HG03520 (cell line): ENCODE data around the gene ADPRH.
A peak's percentile ranks its signal among the peaks of the same experiment; 100 is the strongest.

Experiments
- ATAC-seq: cut with Tn5 transposase; IDR thresholded peaks from one replicate; pipeline ENCODE4 v1.9.1; 2021; ENCODE audit warnings: mild to moderate bottlenecking, moderate library complexity; ENCODE audit not compliant: unreplicated experiment

ADPRH gene

GRCh38 chr3:119595639-119596334 lies 16.5 kb downstream of the ADPRH start:
- ATAC-seq, result no peak

- no peak for ATAC-seq
Measured at GRCh38 chr3:119596398-119596797, 17.1 kb downstream of the ADPRH start.

DNA sequence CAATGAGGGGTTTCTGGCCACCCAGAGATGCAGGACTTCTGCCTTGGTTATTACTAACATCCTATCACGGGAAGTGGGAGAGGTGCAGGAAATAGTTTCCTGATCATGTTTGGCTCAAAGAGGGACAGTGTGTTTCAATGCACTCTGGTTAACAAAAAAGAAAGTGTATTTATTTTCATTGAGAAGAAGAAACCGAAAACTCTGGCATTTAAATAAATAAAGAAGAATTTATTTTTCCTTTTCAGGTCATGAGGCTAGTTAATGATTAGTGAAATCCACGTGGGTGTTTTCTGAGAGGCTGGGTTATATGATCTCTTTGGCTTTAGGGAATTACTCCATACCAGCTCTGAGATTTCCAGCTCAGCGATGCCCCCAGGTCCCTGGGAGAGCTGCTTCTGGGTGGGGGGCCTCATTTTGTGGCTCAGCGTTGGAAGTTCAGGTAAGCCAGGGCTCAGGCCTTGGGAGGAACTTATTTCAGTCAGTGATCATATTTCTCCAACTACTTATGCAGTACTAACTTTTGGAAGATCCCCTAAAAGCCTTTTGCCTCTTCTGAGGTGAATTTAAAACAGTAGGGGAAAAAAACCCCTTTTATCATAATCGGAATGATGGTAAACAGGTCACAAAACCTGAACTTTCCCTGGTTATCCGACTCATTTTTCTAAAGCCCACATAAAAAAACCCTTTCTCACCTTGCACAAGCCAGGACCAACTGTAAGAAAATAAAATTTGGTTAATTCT lies 18.4 kb downstream of the ADPRH start, which contains the start of gene PLA1A:
Gene PLA1A, plus strand, starts transcription at position 338 of the 741 bp plus-strand sequence. Its CDS starts 29 bp downstream, at position 367.
- ATAC-seq, result no peak

DNA sequence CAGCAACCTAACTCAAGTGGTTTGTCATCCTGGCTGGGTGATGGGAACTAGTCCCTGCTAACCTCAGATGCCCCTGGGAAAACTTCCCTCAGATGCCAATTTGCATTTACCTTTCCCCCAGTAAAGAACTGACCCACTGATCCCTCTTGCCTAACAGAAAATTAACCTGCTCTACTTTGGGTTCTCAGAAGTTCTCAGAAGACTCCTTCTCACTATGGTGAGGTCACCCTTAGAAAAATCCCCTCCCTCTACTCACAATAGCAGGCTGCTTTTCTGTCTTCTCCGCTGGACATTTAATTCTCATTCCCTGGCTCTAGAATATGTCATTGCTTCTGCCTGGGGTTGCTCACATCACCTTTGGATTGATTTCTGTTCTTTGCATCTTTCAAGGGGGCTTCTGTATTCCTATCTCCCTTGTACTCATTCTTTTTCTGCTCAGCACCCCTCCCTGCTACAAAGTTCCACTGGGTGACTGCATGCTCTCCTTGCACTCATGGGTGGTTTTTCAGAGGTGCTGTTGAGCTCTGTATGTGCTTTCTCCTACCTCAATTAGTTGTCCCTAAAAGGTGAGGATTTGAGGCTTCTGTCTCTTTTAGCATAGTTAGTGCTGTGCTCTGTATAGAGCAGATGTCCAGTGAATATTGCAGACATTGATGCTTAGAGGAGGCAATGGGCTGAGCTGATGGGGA lies 19.3 kb downstream of the ADPRH start:
- peak; percentile 32 for ATAC-seq

DNA sequence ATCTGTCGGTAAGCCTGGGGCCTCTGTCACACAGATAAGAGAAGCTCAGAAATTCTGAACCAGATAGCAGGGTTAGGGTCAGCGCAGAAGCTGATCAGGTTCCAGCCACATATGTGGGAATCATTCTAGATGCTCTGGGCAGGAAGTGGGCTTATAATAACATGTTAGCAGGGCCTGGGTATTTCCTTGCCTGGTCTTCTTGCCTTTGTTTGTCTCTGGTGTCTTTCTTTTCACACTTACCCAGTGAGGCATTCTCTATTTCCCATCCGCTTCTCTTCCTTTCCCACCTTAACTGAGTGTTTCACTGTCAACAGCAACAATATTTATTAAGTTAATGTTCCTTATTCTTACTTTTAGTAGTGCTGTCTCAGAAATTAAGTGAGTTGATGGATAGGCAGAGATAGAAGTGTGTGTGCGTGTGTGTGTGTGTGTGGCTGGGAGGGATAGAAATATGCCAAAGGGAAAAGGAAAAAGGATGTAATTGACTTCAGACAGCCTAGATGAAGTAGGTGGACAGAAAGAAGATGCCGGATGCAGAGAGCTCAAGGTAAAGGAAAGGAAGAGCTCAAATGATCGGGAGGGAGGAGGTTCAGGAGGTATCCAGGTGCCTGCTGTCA lies 20.4 kb downstream of the ADPRH start:
- ATAC-seq, result no peak

DNA sequence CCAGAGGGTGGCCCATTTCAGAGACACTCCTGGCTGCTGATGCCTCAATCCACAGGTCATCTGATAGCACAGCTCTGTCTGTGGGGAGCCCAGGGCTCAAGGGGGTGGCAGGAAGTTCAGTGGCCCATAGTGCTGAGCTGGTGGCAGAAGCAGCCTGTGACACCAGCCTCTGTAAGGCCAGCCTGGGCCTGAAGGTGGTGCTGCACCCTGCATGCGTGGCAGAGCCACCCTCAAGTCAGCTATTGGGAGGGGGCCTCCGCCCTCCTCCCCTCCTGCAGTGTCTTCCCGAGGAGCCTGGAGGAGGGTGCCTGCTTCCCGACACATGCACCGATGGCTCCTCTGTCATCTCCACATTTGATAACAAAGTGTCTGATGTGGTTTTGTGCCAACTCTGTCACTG lies 21.4 kb downstream of the ADPRH start:
- ATAC-seq, result peak; percentile 68

GRCh38 chr3:119601154-119601553 lies 21.9 kb downstream of the ADPRH start:
- ATAC-seq, result peak; percentile 20

- ATAC-seq, result no peak
Measured at GRCh38 chr3:119602676-119603075, 23.4 kb downstream of the ADPRH start.

GRCh38 chr3:119604878-119605277 lies 25.6 kb downstream of the ADPRH start:
- no peak for ATAC-seq

- ATAC-seq, result no peak
Measured at GRCh38 chr3:119608405-119609000, 29.2 kb downstream of the ADPRH start.

DNA sequence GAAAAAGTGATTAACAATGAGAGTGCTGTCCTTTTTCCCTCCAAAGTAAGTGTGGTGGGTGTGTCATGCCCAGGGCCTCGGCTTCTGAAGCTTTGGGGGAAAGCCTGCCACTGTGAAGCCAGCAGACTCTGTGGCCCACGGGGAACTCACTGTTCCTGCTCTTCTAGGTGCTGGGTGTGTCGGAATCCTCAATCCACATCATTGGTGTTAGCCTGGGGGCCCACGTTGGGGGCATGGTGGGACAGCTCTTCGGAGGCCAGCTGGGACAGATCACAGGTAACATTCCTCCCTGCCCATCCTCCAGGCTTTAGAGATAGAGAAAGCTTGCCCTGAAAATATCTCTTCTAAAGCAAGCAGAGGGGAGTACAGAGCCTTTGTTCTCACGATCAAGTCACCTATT lies 30.0 kb downstream of the ADPRH start:
- no peak for ATAC-seq

GRCh38 chr3:119611664-119612063 lies 32.4 kb downstream of the ADPRH start:
- ATAC-seq, result no peak

- ATAC-seq, result peak; percentile 53
Measured at GRCh38 chr3:119613201-119613600, 33.9 kb downstream of the ADPRH start.

DNA sequence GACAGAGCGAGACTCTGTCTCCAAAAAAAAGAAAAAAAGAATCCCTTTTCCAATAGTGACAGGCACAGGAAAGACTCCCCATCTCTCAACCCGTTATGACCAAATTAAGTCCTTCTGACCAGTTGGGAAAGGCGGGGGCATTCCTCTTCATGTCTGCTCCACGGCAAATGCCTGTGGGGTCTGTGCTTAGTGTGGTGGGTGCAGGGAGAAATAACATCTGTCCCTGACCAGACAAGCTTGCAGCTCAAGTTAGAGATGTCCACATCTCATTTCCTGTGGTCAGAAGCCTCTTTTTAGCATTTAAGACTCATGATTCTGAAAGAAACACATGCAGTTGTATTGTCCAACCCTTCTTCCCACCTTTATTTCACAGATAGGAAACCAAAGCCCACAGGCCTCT lies 34.6 kb downstream of the ADPRH start:
- ATAC-seq, result no peak

GRCh38 chr3:119616056-119616455 lies 36.8 kb downstream of the ADPRH start:
- ATAC-seq, result no peak

- no peak for ATAC-seq
Measured at GRCh38 chr3:119619094-119619493, 39.8 kb downstream of the ADPRH start.

- no peak for ATAC-seq
Measured at GRCh38 chr3:119620899-119621298, 41.6 kb downstream of the ADPRH start.

- no peak for ATAC-seq
Measured at GRCh38 chr3:119624002-119624720, 44.9 kb downstream of the ADPRH start.

GRCh38 chr3:119625451-119626153 lies 46.3 kb downstream of the ADPRH start:
- ATAC-seq, result no peak

DNA sequence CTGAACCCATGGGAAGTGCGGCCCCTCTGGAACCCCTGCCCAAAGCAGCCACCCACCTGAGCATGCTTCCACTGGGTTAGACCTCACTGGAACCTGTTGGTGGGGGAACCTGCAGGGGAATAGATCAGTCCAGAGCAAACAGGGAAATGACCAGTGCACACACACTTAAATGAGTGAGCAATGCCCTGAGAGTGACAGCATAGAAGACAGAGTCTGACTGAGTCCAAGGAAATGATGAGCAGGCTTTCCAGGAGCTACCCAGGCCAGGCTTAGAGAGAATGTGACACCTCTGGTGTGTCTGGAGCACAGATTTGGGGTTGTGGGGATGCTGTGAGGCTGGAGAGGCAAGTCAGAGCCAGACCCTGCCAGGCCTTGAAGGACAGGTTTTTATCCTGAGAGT lies 46.9 kb downstream of the ADPRH start:
- no peak for ATAC-seq
